Measurements from ENCODE around the gene PIGH.

PIGH gene

GRCh38 chr14:67575684-67576083 is 24.4 kb downstream of the PIGH start:
- no peak for DNase-seq (ENCODE audit: low read depth in 4 of 4, low spot score in 1 of 4)

GRCh38 chr14:67574806-67575205 is 25.3 kb downstream of the PIGH start:
- no peak for DNase-seq (ENCODE audit: low read depth in 4 of 4, low spot score in 1 of 4)

GRCh38 chr14:67574156-67574555 is 25.9 kb downstream of the PIGH start:
- no peak for DNase-seq (ENCODE audit: low read depth in 4 of 4, low spot score in 1 of 4)

GRCh38 chr14:67573228-67574010 is 26.6 kb downstream of the PIGH start:
- DNase-seq (ENCODE audit: low read depth in 4 of 4, low spot score in 1 of 4), result no peak

GRCh38 chr14:67572608-67573007 is 27.5 kb downstream of the PIGH start:
- DNase-seq (ENCODE audit: low read depth in 4 of 4, low spot score in 1 of 4), result no peak

GRCh38 chr14:67571991-67572323 is 28.1 kb downstream of the PIGH start:
- DNase-seq (ENCODE audit: low read depth in 4 of 4, low spot score in 1 of 4), result no peak

- DNase-seq (ENCODE audit: low read depth in 4 of 4, low spot score in 1 of 4), result peak; percentile 20 to 56 (median 44)
These were observed 28.6 kb downstream of the PIGH start for GRCh38 chr14:67571275-67571990.

- DNase-seq (ENCODE audit: low read depth in 4 of 4, low spot score in 1 of 4), result no peak
These were observed 29.6 kb downstream of the PIGH start for GRCh38 chr14:67570453-67570852.

- DNase-seq (ENCODE audit: low read depth in 4 of 4, low spot score in 1 of 4), result no peak
These were observed 30.3 kb downstream of the PIGH start for GRCh38 chr14:67569651-67570290.

- DNase-seq (ENCODE audit: low read depth in 4 of 4, low spot score in 1 of 4), result no peak
These were observed 30.9 kb downstream of the PIGH start for GRCh38 chr14:67569011-67569650.

GRCh38 chr14:67567654-67568053 is 32.4 kb downstream of the PIGH start:
- no peak for DNase-seq (ENCODE audit: low read depth in 4 of 4, low spot score in 1 of 4)

GRCh38 chr14:67566908-67567307 is 33.2 kb downstream of the PIGH start:
- DNase-seq (ENCODE audit: low read depth in 4 of 4, low spot score in 1 of 4), result no peak

GRCh38 chr14:67564236-67564635 is 35.8 kb downstream of the PIGH start:
- DNase-seq (ENCODE audit: low read depth in 4 of 4, low spot score in 1 of 4), result no peak

GRCh38 chr14:67562776-67563150 is 37.3 kb downstream of the PIGH start:
- DNase-seq (ENCODE audit: low read depth in 4 of 4, low spot score in 1 of 4), result no peak

- no peak for DNase-seq (ENCODE audit: low read depth in 4 of 4, low spot score in 1 of 4)
These were observed 37.9 kb downstream of the PIGH start for GRCh38 chr14:67562025-67562775.

- DNase-seq (ENCODE audit: low read depth in 4 of 4, low spot score in 1 of 4), result no peak
These were observed 40.4 kb downstream of the PIGH start for GRCh38 chr14:67559639-67560038.

- no peak for DNase-seq (ENCODE audit: low read depth in 4 of 4, low spot score in 1 of 4)
These were observed 42.4 kb downstream of the PIGH start for GRCh38 chr14:67557656-67558055.

GRCh38 chr14:67557118-67557517 is 43.0 kb downstream of the PIGH start:
- DNase-seq (ENCODE audit: low read depth in 4 of 4, low spot score in 1 of 4), result no peak

GRCh38 chr14:67556671-67557070 is 43.4 kb downstream of the PIGH start:
- DNase-seq (ENCODE audit: low read depth in 4 of 4, low spot score in 1 of 4), result no peak

GRCh38 chr14:67555518-67556090 is 44.5 kb downstream of the PIGH start:
- no peak for DNase-seq (ENCODE audit: low read depth in 4 of 4, low spot score in 1 of 4)

GRCh38 chr14:67554341-67554740 is 45.7 kb downstream of the PIGH start:
- DNase-seq (ENCODE audit: low read depth in 4 of 4, low spot score in 1 of 4), result no peak
